ENCODE measurements around the gene INPP5E.

Gene INPP5E

DNA sequence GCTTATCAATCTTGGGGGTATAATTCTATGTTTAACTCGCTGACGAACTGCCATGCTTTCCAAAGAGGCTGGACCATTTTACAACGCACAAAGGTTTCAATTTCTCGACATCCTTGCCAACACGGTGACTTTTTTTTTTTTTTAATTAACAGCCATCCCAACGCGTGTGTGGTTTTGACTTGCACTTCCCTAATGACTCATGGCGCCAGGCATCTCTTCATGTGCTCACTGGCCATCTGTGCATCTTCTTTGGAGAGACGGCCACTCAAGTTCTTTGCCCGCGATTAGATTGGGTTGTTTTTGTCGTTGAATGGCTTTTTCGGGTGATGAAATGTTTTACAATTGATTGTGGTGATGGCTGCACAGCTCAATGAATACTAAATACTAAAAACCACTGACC lies 53.6 kb downstream of the INPP5E start:
- DNase-seq (ENCODE audit: low read depth): no peak

- no peak for DNase-seq (ENCODE audit: low read depth)
Observed at GRCh38 chr9:136385015-136385414, 54.6 kb downstream of the INPP5E start.

DNA sequence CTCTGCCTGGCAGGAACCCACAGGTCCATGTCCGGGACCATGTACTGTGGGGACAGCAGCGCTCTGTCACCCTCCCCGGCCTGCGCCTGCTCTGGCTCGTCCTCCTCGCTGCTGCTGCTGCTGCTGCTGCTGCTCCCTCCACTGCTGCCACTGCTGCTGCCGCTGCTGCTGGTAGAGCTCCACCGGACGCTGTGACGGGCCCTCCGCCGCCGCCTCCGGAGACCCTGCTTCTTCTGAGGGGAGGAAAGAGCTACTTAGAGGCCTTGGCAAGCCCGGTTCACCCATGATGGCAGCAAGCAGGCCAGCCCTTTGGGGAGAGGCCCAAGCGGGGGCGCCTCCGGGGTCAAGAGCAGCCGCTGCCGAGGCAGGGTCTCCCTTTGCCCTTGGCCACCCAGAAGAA lies 56.2 kb downstream of the INPP5E start:
- no peak for DNase-seq (ENCODE audit: low read depth)

DNA sequence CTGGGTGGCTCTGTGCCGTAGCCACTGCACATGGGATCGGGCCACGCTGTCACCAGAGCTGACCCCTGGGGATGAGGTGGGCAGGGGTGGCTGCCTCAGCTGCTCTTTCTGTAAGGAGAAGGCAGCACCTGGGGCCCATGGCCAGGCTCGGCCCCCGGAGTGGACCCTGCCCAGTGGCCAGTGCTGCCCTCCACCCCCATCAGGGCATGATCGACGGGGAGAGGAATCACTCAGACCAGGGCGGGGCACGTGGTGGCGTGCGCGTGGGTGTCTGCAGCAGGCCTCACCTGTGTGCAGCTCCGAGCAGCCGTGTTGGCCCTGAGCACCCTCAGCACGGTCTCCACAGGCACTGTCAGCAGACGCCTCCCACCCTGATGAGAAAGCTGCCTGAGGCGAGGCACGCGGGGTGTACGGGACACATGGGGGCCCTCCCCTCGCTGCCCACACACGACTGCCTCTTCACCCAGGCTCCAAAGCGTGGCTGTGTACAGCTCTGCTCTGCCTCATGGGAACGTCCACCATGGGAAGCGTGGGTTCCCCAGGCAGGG lies 57.6 kb downstream of the INPP5E start:
- no peak for DNase-seq (ENCODE audit: low read depth)

GRCh38 chr9:136381311-136381710 lies 58.3 kb downstream of the INPP5E start:
- no peak for DNase-seq (ENCODE audit: low read depth)

GRCh38 chr9:136380381-136380780 lies 59.3 kb downstream of the INPP5E start:
- no peak for DNase-seq (ENCODE audit: low read depth)

GRCh38 chr9:136379891-136380290 lies 59.8 kb downstream of the INPP5E start:
- DNase-seq (ENCODE audit: low read depth): no peak

DNA sequence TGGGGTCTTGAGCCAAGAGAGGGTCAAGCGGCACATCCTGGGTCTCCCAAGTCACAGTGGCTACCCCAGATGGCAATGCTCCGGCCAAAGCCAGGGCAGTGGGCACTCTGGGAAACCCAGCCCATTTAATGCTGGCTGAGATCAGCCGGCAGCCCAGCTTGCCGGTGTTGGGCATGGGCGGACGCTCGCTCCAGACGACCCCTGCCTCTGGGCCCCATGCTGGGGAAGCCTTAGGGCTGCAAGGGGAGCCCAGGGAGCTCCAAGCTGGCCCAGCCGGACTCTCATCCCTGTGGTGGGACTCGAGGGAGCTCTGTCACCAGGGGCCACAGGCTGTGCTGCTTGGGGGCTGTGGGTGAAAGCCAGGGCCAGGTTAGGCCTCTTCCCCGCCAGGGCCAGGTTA lies 60.2 kb downstream of the INPP5E start:
- no peak for DNase-seq (ENCODE audit: low read depth)

DNA sequence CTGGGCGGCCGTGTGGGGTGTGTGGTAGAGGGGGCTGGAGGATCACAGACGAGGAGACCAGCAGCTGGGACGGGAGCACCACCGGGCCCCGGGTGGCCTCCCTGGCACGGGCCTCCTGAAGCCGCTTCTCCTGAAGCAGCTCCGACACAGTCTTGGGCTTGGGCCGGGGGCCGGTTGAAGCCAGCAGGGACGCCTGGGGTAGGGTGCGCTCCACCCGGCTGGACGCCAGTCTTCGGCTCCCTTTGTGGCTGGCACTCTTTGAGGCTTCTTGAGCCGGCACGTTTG lies 60.7 kb downstream of the INPP5E start:
- DNase-seq (ENCODE audit: low read depth): no peak

Measured in activated T-helper 1 cell treated with Interleukin-2 at 50 U/mL for 16 hours (primary cell).